Keratinocyte (primary cell): ENCODE results near the gene DGKI.

ENCODE experiments used
- EZH2 ChIP-seq: IDR thresholded peaks from one replicate; pipeline ENCODE4 v1.6.1; 2012; ENCODE audit warnings: inconsistent platforms, mild to moderate bottlenecking, low read length, moderate library complexity
- TF ChIP-seq, protein P1 (sequence below), 3 experiments: IDR thresholded peaks in 1 of 3; conservative IDR thresholded peaks in 1 of 3; optimal IDR thresholded peaks in 1 of 3; 2 replicates in 2 of 3; 3 replicates in 1 of 3; pipeline versions ENCODE3 to v1.5.1; 2011; ENCODE audit warnings: low read length in 3 of 3, mild to moderate bottlenecking in 3 of 3, moderate library complexity in 2 of 3, control low read depth in 1 of 3, inconsistent platforms in 1 of 3; ENCODE audit not compliant: insufficient read depth in 2 of 3; ENCODE audit errors: extremely low read depth in 1 of 3

DNA sequence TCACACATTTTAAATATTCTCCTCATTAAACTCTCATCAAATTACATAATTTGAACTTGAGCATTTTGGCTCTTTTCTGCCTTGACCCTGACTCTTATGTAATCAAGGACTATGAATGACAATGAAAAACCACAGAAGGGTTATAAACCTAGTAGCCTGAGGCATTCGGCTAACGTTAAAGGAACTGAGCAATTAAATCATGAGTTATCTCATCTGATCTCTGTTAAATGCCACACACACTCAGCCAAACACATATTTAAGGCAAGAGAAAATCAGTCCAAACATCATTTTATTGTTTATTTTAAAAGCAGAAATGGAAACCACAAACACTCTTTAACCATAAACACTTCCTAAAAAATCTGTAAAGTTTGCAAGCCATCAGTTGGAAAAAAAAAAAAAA, 204.3 kb downstream of the DGKI start:
- no peak for TF ChIP-seq EZH2
- TF ChIP-seq, protein P1, sequence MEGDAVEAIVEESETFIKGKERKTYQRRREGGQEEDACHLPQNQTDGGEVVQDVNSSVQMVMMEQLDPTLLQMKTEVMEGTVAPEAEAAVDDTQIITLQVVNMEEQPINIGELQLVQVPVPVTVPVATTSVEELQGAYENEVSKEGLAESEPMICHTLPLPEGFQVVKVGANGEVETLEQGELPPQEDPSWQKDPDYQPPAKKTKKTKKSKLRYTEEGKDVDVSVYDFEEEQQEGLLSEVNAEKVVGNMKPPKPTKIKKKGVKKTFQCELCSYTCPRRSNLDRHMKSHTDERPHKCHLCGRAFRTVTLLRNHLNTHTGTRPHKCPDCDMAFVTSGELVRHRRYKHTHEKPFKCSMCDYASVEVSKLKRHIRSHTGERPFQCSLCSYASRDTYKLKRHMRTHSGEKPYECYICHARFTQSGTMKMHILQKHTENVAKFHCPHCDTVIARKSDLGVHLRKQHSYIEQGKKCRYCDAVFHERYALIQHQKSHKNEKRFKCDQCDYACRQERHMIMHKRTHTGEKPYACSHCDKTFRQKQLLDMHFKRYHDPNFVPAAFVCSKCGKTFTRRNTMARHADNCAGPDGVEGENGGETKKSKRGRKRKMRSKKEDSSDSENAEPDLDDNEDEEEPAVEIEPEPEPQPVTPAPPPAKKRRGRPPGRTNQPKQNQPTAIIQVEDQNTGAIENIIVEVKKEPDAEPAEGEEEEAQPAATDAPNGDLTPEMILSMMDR (optimal IDR thresholded peaks at IDR 0.05 in 1 of 3, IDR thresholded peaks at IDR 0.05 in 1 of 3, conservative IDR thresholded peaks at IDR 0.05 in 1 of 3; ENCODE audit: extremely low read depth in 1 of 3, insufficient read depth in 2 of 3, low read length in 3 of 3), result no peak
